A172 (cell line): Measurements from ENCODE around the gene HBQ1. TPM values are rescaled to one million over a fixed set of nuclear protein-coding genes. Genes with fewer than 3 reads are reported as not detected.
"Not testable (repeated sequence)": the region's sequence is repeated elsewhere in the genome, so short reads cannot be mapped to it uniquely, and the experiment has no call there.

Source experiments
- DNase-seq: peaks from one replicate; pipeline ENCODE4 v3.0.0-alpha.2; 2015; ENCODE audit warnings: low spot score
- total RNA-seq: library from RNA; depleted of rRNA; stranded (reverse); fragments of >200 nt; shearing (Covaris generic); gene quantifications from 2 replicates; pipeline ENCODE4 v1.2.3, GENCODE V29; 2014; rRNA removed

Gene HBQ1
- total RNA-seq, 1 experiment from 2014 or later = not detected

DNA sequence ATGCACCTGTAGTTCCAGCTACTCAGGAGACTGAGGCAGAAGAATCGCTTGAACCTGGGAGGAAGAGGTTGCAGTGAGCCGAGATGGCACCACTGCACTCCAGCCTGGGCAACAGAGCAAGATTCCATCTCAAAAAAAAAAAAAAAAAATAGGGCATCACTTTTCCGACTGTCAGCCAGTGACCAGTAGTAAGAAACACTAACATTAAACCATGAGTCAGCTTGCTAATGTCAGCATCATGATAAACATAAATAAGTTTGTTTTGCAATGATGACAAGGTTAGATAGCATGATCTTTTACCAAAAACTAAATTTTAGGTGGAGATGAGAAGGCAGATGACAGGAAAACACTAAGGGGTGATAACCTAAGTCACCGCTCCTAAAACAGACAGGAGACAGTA, 29.1 kb downstream of the HBQ1 start:
- DNase-seq = not testable (repeated sequence)

DNA sequence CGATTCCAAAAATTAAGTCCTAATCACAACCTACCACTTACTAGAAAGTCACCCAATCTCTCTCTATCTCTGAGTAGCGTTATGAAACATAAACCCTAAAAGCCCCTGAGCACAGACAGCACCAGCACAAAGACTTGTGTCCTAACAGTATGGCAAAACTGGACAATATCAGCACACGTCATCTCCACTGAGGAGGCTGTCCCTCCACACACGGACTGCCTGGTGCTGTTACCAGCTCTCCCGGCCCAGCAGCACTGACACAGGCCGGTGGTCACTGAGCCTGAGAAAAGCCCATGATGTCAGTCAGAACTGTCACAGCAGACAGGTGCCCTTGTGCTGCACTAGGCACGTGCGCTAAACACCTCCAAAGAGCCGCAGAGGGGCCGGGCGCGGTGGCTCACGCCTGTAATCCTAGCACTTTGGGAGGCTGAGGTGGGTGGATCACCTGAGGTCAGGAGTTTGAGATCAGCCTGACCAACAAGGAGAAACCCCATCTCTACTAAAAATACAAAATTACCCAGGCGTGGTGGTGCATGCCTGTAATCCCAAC, 31.4 kb downstream of the HBQ1 start:
- DNase-seq = not testable (repeated sequence)

DNA sequence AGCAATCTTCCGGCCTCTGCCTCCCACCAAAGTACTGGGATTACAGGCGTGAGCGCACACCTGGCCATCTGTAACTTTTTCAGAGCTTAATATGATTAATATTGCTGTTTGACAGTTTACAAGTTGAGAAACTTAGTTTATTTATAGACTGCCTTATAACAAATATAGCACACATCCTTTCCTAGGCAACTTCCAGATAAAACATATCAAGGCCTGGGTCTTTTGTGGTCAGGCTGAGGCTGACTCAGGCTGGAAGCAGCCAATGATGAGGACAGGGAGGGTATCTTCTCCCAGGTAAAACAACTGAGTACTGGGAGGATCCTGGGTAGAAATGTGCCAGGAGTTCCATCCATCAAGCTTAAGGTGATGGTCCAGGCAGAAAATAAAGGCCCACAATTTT, 32.7 kb downstream of the HBQ1 start:
- peak; percentile 37 for DNase-seq

DNA sequence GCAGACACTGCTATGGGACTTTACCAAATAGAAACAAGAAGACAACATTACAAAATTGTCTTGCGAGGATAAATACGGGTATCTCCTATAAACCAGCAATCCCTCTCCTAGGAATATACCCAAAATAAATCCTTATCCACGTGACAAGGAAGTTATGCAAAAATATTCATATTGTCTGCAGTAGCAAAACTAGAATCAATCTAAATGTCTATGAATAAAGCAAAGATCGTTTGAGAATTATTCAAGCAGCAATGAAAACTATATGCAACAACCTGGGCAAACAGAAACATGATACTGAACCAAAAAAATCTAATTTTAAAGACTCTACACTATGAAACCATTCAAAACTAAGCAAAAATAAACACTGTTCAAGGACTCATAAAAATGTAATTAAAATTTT, 39.8 kb downstream of the HBQ1 start:
- DNase-seq = no peak

DNA sequence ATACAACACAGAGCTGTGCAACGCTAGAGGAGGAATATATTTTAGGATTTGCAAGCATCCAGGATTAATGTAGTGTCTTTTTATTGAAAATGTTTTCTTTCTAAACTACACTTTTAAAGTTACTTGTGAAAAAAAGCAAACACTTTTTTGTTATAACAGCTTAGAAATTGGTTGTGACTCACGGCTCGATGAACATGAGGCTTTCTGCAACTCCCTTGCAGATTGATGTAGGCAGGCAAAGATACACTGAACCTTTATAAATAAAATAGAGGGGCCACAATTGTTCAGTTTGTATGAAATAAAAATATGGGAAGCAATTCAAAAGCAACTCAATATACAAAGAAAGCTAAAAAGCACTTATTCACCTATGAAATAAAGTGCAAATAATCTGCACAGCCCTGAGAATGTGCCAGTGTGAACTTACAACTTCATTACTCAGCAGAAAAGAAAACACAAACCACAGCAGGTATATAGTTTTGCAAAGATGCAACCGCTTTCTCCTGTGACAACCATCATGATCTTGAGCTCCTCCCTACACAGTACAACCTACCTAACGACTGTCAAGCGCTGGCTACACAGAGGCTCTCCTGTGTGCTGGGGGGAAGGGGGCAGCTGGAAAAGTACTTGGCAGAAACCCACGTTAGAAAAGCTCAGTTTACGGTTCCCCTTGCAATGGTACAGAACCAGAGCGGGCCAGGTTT, 48.0 kb downstream of the HBQ1 start:
- peak; percentile 37 for DNase-seq

DNA sequence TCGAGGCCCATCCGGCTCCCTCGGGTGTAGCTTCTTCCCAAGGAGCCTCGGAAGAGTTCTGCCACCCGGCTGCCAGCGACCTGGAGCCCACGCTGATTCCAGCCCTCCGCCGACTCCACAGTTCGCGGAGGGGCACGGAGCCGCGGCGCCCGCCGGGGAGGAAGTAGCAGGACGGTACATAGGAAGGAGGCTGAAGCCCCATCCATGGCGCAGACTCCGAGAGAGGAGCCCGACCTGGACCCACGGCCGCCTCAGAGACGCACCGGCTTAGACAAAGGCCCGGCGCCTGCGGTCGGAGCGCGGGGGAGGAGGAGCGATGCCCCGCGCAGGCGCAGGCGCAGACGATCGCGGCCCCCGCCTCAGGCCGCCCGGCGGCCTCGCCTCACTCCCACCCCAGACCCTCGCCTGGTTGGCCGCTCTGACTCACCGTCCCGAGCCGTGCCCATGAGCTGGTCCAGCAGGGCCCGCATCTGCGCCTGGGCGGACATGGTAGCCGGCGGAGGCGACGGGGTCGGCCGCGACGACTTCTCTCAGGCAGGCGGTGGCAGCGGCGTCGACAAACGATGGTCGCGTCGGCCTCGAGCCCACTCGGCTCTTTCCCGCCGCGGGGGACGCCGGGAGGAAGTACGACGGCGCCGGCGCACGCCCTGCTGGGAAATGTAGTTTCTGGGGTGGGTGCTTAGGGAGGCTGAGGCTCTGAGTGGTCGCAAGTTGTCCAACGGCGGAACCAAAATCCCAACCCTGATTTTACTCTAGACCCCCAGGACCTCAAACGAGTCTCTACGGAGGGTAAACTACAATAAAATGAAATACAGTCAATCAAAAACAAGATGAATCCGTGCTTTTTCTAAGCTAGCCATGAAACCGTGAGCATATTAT, 48.8 kb downstream of the HBQ1 start, which contains the start of gene LUC7L:
Gene LUC7L, minus strand, starts transcription at position 598 of the 879 bp plus-strand sequence. Its CDS starts 110 bp downstream, at position 488.
- peak; percentile 76 for DNase-seq

DNA sequence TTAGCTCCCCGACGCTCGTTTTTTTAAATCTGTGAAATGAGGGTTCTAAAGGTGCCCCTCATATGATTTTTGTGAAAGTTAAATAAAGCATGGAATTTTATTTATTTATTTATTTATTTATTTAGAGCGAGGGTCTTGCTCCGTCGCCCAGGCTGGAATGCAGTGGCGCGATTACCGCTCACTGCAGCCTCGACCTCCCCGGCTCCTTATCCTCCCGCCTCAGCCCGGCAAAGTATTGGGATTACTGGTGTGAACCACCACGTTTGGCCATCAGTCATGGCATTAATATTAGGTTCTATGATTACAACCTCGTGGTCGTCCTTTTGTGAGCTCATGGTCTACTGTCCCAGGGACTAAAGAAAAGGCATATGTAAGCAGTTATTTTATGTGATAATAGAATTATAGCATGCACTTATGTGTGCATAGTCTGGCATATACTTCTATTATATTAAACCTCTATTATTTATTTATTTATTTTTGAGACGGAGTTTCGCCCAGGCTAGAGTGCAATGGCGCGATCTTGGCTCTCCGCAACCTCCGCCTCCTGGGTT, 49.5 kb downstream of the HBQ1 start:
- no peak for DNase-seq

DNA sequence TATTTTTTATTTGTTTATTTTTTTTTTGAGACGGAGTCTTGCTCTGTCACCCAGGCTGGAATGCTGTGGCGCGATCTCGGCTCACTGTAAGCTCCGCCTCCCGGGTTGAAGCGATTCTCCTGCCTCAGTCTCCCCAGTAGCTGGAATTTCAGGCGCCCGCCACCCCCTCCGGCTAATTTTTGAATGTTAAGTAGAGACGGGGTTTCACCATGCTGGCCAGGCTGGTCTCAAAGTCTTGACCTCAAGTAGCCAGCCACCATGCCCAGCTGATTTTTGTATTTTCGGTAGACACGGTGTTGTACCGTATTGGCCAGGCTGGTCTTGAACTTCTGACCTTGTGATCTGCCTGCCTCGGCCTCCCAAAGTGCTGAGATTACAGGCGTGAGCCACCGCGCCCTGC, 50.1 kb downstream of the HBQ1 start:
- DNase-seq = not testable (repeated sequence)

Other genes starting within 250 kb of the HBQ1 start
- 11.7 and 15.9 TPM in 2 replicates for gene POLR3K, start 126.9 kb upstream of the HBQ1 start, total RNA-seq
- 70.8 and 84.5 TPM in 2 replicates for gene SNRNP25, start 126.6 kb upstream of the HBQ1 start, total RNA-seq
- 39.3 and 43.7 TPM in 2 replicates for gene RHBDF1, start 107.8 kb upstream of the HBQ1 start, total RNA-seq
- gene MPG, start 102.2 kb upstream of the HBQ1 start, total RNA-seq = 144 TPM in 2 replicates
- gene NPRL3, start 41.8 kb upstream of the HBQ1 start, total RNA-seq = 7.3 TPM in 2 replicates
- not detected in 2 replicates for gene HBZ, start 27.8 kb upstream of the HBQ1 start, total RNA-seq
- not detected in 2 replicates for gene HBM, start 14.5 kb upstream of the HBQ1 start, total RNA-seq
- not detected in 2 replicates for gene HBA2, start 7.6 kb upstream of the HBQ1 start, total RNA-seq
- not detected in 2 replicates for gene HBA1, start 3.8 kb upstream of the HBQ1 start, total RNA-seq
- 62.4 and 80.0 TPM in 2 replicates for gene LUC7L, start 49.0 kb downstream of the HBQ1 start, total RNA-seq
- 72.1 and 106 TPM in 2 replicates for gene FAM234A, start 54.4 kb downstream of the HBQ1 start, total RNA-seq
- 0.07 TPM in 1 of 2 replicates, not detected in the other for gene RGS11, start 95.5 kb downstream of the HBQ1 start, total RNA-seq
- gene ARHGDIG, start 100.1 kb downstream of the HBQ1 start, total RNA-seq = 1.1 and 4.0 TPM in 2 replicates
- 0.29 and 0.41 TPM in 2 replicates for gene PDIA2, start 102.7 kb downstream of the HBQ1 start, total RNA-seq
- 39.0 and 50.5 TPM in 2 replicates for gene AXIN1, start 172.3 kb downstream of the HBQ1 start, total RNA-seq
- gene MRPL28, start 190.1 kb downstream of the HBQ1 start, total RNA-seq = 234 and 252 TPM in 2 replicates
- gene PGAP6, start 201.5 kb downstream of the HBQ1 start, total RNA-seq = 46.6 and 58.5 TPM in 2 replicates
- 161 and 179 TPM in 2 replicates for gene NME4, start 216.7 kb downstream of the HBQ1 start, total RNA-seq
- 8.1 and 12.5 TPM in 2 replicates for gene DECR2, start 221.4 kb downstream of the HBQ1 start, total RNA-seq
- gene RAB11FIP3, start 245.2 kb downstream of the HBQ1 start, total RNA-seq = 22.0 and 27.4 TPM in 2 replicates